ENCODE measurements around the gene APPL2.

APPL2 gene

DNA sequence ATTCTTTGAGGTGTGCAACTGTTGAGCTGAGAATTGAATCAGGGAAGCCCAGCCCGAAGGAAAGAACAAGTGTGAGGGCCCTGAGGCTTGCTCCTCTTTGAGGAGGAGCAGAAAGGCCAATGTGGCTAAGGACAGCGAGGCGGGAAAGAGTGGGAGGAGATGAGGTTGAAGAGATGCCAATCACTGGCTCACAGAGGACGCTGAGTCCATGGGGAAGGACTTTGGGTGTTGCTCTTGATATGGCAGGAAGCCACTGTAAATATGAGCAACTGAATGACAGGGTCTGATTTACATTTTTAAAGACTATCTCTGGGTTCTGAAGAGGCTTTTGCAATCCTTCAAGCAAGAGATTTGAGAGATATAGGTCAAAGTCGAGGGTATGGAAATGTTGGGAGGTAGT lies 3.3 kb upstream of the APPL2 start:
- Histone ChIP-seq H4K20me1 (peaks cover 0 to 4% (median 0%) of the 10 kb centered on the region in 11 experiments; a peak in 1 of 22 replicates), H3K4me1 (peaks cover 31 to 44% (median 38%) of the 10 kb centered on the region in 10 experiments), H3K27me3 (no peaks in the 10 kb centered on the region), H3K9ac (no peak overlapping the region), H3K4me2 (peak overlapping the region in 5 of 11 experiments; percentile 24 to 66 (median 60); a peak in 7 of 22 replicates), H3K36me3 (no peaks in the 10 kb centered on the region), H3K4me3 (no peak overlapping the region), H3K27ac (no peak overlapping the region; a peak in 1 of 22 replicates), H3K9me3 (replicated peaks in 1 of 11) (peaks cover 0 to 4% (median 0%) of the 10 kb centered on the region in 11 experiments; a peak in 1 of 22 replicates)
- no peak for TF ChIP-seq Cebpa-rat (IDR thresholded peaks at IDR 0.05)

DNA sequence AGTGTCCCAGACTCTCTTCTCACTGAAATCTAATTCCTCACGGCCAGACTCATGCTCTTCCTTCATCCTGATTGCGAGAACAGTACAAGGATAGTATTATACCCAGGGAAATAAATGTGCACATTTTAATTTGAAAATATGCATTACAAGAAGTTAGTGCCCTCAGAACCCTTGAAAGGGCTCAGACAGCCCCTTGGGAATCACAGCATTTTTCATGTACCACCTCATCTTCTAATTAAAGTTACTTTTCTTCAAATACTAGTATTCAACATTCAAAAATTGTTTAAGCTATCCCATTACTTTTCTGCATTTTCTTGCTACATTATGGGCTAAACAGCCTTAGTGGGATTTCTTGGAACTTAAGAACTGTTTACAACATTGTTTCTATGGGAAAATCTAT lies 1.7 kb upstream of the APPL2 start:
- Histone ChIP-seq H3K27ac (no peak overlapping the region; a peak in 1 of 22 replicates), H3K36me3 (peaks cover 0 to 6% (median 0%) of the 10 kb centered on the region in 11 experiments; a peak in 2 of 22 replicates), H3K27me3 (no peaks in the 10 kb centered on the region), H3K4me3 (no peak overlapping the region), H3K4me2 (peak overlapping the region in 5 of 11 experiments; percentile 75 to 96 (median 91); a peak in 3 of 22 replicates), H3K9me3 (replicated peaks in 1 of 11) (peaks cover 0 to 4% (median 0%) of the 10 kb centered on the region in 11 experiments; a peak in 1 of 22 replicates), H3K4me1 (peaks cover 41 to 59% (median 52%) of the 10 kb centered on the region in 10 experiments), H3K9ac (no peak overlapping the region), H4K20me1 (peaks cover 0 to 16% (median 0%) of the 10 kb centered on the region in 11 experiments; a peak in 4 of 22 replicates)
- TF ChIP-seq Cebpa-rat (IDR thresholded peaks at IDR 0.05) = no peak

DNA sequence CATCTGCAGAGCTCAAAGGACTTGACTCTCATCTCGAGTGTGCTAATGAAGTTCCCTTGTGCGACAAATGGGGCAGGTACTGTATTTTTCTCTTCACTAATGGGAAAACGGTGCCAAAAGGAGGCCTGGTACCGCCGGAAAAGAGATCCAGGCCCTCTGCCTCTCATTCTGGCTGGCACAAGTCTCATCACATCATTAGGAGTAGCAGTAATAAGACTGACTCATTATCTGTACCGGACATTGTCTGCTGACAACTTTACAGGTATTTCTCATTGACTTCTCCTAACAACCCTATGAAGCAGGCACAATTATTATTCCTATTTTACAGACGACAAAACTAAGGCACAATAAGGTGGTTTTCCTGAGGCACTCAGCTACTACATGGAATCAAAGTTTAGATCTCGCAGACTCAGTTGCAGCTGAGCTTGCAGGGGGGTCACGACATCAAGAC lies 668 bp downstream of the APPL2 start:
- Histone ChIP-seq H4K20me1 (peaks cover 0 to 35% (median 4%) of the 10 kb centered on the region in 11 experiments; a peak in 7 of 22 replicates), H3K27ac (peak overlapping the region; percentile 87 to 98 (median 97)), H3K9ac (peak overlapping the region; percentile 91 to 98 (median 95))

DNA sequence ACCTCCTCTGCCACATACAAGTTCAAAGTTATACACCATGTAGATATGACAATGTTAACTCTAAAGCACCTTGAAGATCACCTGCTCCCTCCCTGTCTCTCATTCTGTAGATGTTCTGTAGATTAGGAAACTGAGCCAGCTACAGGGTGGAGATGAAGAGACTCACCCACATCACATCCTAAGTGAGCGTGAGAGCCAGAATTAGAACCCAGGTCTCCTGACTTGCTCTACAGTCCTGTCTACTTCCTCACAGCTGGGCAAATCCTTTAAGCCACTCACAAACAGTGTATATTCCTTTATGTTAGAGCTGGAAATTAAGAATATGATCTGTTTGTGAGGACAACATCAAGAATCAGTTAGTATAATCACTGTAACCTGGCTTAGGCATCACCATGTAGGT lies 1.8 kb downstream of the APPL2 start:
- Histone ChIP-seq H3K27me3 (no peaks in the 10 kb centered on the region), H3K4me2 (peak overlapping the region; percentile 75 to 96 (median 91)), H3K4me1 (peaks cover 29 to 70% (median 43%) of the 10 kb centered on the region in 10 experiments)

More for the DNA sequence above, 668 bp downstream of the APPL2 start:
- Histone ChIP-seq H3K4me2 (peak overlapping the region; percentile 75 to 96 (median 91)), H3K27me3 (no peaks in the 10 kb centered on the region), H3K9me3 (replicated peaks in 1 of 11) (peaks cover 0 to 4% (median 0%) of the 10 kb centered on the region in 11 experiments; a peak in 1 of 22 replicates), H3K36me3 (peaks cover 0 to 25% (median 10%) of the 10 kb centered on the region in 11 experiments; a peak in 10 of 22 replicates), H3K4me3 (peak overlapping the region; percentile 73 to 94 (median 86)), H3K4me1 (peaks cover 36 to 70% (median 52%) of the 10 kb centered on the region in 10 experiments)
- TF ChIP-seq Cebpa-rat (IDR thresholded peaks at IDR 0.05) = no peak

DNA sequence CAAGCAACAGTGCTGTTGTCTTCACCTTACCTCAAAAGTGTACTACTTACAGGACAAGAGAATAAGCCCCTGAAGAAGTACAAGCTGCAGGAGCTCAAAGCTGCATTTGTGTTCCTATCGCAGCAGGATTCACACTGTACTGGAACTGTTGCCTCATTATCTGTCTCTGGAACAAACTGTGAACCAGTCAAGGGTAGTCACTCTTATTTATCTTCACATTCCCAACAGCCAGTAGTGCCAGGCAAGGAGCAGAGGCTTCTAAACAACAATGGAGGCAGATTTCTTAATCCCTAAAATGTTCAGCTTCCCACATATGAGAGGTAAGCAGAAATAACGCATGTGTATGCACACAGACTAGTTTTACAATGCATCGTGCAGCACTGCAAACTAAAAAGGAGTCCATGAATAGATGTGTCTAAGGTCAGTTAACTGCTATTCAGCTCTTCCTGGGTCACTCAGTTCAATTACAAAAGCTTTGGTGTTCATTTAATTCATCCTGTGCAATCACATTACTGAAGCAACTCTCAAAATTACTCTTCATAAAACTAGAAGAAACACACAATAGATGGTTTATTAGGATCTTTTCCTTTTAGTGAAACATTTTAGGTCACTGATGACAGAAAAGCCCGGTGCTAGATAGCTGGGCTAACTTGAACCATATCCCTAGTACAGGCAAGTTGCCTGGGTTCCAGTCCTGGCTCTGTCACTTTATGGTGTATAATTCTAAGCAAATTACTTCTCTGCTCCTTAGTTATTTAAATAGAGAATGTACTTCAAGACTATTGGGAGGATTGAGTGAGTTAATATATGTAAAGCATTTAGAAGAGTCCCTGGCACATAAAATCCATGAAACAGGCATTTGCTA lies 2.7 kb downstream of the APPL2 start:
- Histone ChIP-seq H3K27me3 (no peaks in the 10 kb centered on the region), H3K4me2 (peak overlapping the region; percentile 75 to 96 (median 91); a peak in 21 of 22 replicates), H3K9ac (peak overlapping the region in 2 of 11 experiments; percentile 91 to 96; a peak in 4 of 22 replicates), H3K4me1 (peaks cover 29 to 78% (median 43%) of the 10 kb centered on the region in 10 experiments), H4K20me1 (peaks cover 0 to 35% (median 5%) of the 10 kb centered on the region in 11 experiments; a peak in 7 of 22 replicates), H3K4me3 (peak overlapping the region in 3 of 10 experiments; percentile 73 to 81 (median 80); a peak in 4 of 20 replicates), H3K9me3 (replicated peaks in 1 of 11) (no peaks in the 10 kb centered on the region), H3K27ac (no peak overlapping the region; a peak in 1 of 22 replicates), H3K36me3 (peaks cover 8 to 35% (median 19%) of the 10 kb centered on the region in 11 experiments; a peak in 17 of 22 replicates)
- no peak for TF ChIP-seq Cebpa-rat (IDR thresholded peaks at IDR 0.05)

More for the DNA sequence above, 1.8 kb downstream of the APPL2 start:
- H3K9ac ChIP-seq = peak overlapping the region in 10 of 11 experiments; percentile 9 to 98 (median 95); a peak in 16 of 22 replicates
- H3K9me3 ChIP-seq (replicated peaks in 1 of 11) = no peaks in the 10 kb centered on the region
- peaks cover 0 to 35% (median 5%) of the 10 kb centered on the region in 11 experiments; a peak in 7 of 22 replicates for H4K20me1 ChIP-seq
- H3K4me3 ChIP-seq = peak overlapping the region in 7 of 10 experiments; percentile 73 to 94 (median 82); a peak in 11 of 20 replicates
- H3K27ac ChIP-seq = peak overlapping the region in 4 of 11 experiments; percentile 87 to 98 (median 96); a peak in 6 of 22 replicates
- peaks cover 0 to 27% (median 11%) of the 10 kb centered on the region in 11 experiments; a peak in 16 of 22 replicates for H3K36me3 ChIP-seq
- TF ChIP-seq Cebpa-rat (IDR thresholded peaks at IDR 0.05) = no peak

DNA sequence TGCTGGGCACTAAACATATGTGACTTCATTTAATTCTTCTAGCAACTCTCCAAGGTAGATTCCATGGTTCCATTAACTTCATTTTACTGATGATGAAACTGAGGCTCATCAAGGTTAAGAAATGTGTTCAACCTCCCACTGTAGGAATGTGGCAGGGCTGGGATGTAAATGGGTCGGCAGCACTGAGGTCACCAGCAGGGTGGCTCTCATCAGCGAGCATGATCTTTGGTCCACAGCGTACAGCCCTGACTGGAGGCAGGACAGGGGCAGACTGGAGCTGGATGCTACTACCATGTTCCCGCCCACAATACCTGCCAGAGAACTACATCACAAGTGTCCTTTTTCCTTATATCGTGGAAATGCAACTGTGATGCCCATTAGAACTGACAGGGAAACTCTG lies 4.6 kb downstream of the APPL2 start:
- H3K4me1 ChIP-seq = peaks cover 24 to 85% (median 34%) of the 10 kb centered on the region in 10 experiments
- no peaks in the 10 kb centered on the region for H3K9me3 ChIP-seq (replicated peaks in 1 of 11)
- no peak overlapping the region for H3K9ac ChIP-seq
- no peak for TF ChIP-seq Cebpa-rat (IDR thresholded peaks at IDR 0.05)
- H3K4me2 ChIP-seq = peak overlapping the region in 5 of 11 experiments; percentile 7 to 95 (median 18); a peak in 5 of 22 replicates
- no peaks in the 10 kb centered on the region for H3K27me3 ChIP-seq
- H4K20me1 ChIP-seq = peaks cover 0 to 35% (median 5%) of the 10 kb centered on the region in 11 experiments; a peak in 7 of 22 replicates
- peaks cover 23 to 50% (median 32%) of the 10 kb centered on the region in 11 experiments; a peak in 21 of 22 replicates for H3K36me3 ChIP-seq
- H3K4me3 ChIP-seq = no peak overlapping the region
- H3K27ac ChIP-seq = no peak overlapping the region

DNA sequence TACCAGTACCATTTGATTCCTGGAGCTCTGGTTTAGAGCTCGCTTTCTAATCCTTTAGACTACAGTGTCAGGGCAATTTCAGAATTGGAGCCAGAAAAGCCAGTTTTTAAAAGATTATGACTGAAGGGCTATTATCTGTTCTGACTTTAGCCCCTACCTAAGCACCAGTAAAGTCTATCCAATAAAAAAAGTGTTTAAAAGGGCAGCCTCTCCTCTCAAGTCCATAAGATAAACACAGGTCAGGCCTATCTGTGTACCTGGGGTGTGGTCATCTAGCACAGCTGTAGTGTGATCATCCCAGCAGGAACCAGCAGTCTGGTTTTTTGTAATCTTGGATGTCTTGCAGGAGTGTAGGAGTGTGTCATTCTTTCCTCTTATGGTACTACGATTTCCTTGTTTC lies 6.6 kb downstream of the APPL2 start:
- H3K4me3 ChIP-seq = no peak overlapping the region; a peak in 1 of 20 replicates
- H3K36me3 ChIP-seq = peaks cover 24 to 53% (median 36%) of the 10 kb centered on the region in 11 experiments; a peak in 21 of 22 replicates
- H4K20me1 ChIP-seq = peaks cover 0 to 35% (median 5%) of the 10 kb centered on the region in 11 experiments; a peak in 7 of 22 replicates
- H3K27me3 ChIP-seq = no peaks in the 10 kb centered on the region
- H3K4me1 ChIP-seq = peaks cover 28 to 100% (median 41%) of the 10 kb centered on the region in 10 experiments
- no peaks in the 10 kb centered on the region for H3K9me3 ChIP-seq (replicated peaks in 1 of 11)
- peak overlapping the region in 3 of 11 experiments; percentile 77 to 90 (median 89); a peak in 6 of 22 replicates for H3K4me2 ChIP-seq
- peak overlapping the region in 1 of 11 experiments; percentile 47; a peak in 1 of 22 replicates for H3K9ac ChIP-seq
- H3K27ac ChIP-seq = peak overlapping the region in 3 of 11 experiments; percentile 50 to 54 (median 51); a peak in 6 of 22 replicates
- no peak for TF ChIP-seq Cebpa-rat (IDR thresholded peaks at IDR 0.05)

DNA sequence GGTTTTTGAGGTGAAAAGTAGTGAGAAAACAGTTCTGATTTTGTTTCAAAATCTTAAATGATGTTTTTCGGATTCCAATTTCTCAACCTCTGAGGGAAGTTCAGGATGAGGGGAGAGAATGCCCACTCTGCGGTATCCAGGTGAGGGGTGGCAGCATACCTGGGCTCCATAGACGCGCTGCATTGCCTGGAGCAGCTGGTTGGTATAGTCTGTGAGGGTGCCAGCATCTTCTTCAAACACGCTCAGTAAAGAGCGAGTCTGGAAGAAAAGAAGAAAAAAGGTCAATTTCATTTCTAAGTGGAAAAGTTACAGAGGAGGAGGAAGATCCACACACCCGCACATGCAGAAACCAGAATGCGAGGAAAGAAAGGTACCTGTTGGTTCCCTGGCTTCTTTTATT lies 7.0 kb downstream of the APPL2 start:
- Histone ChIP-seq H3K4me3 (peak overlapping the region in 1 of 10 experiments; percentile 17; a peak in 1 of 20 replicates), H3K9ac (peak overlapping the region in 1 of 11 experiments; percentile 47; a peak in 1 of 22 replicates), H3K9me3 (replicated peaks in 1 of 11) (no peaks in the 10 kb centered on the region), H3K36me3 (peaks cover 25 to 57% (median 37%) of the 10 kb centered on the region in 11 experiments), H3K27ac (peak overlapping the region in 3 of 11 experiments; percentile 50 to 54 (median 51); a peak in 7 of 22 replicates), H4K20me1 (peaks cover 0 to 32% (median 4%) of the 10 kb centered on the region in 11 experiments; a peak in 7 of 22 replicates), H3K4me2 (peak overlapping the region in 4 of 11 experiments; percentile 11 to 90 (median 83); a peak in 8 of 22 replicates), H3K4me1 (peaks cover 24 to 100% (median 38%) of the 10 kb centered on the region in 10 experiments), H3K27me3 (no peaks in the 10 kb centered on the region)
- TF ChIP-seq Cebpa-rat (IDR thresholded peaks at IDR 0.05) = no peak
